Measurements from ENCODE around the gene ZNF124. TPM values are rescaled to one million over a fixed set of nuclear protein-coding genes. Genes with fewer than 3 reads are reported as not detected.

Gene ZNF124
- total RNA-seq, 1 experiment from 2014 or later: 33.8 TPM

DNA sequence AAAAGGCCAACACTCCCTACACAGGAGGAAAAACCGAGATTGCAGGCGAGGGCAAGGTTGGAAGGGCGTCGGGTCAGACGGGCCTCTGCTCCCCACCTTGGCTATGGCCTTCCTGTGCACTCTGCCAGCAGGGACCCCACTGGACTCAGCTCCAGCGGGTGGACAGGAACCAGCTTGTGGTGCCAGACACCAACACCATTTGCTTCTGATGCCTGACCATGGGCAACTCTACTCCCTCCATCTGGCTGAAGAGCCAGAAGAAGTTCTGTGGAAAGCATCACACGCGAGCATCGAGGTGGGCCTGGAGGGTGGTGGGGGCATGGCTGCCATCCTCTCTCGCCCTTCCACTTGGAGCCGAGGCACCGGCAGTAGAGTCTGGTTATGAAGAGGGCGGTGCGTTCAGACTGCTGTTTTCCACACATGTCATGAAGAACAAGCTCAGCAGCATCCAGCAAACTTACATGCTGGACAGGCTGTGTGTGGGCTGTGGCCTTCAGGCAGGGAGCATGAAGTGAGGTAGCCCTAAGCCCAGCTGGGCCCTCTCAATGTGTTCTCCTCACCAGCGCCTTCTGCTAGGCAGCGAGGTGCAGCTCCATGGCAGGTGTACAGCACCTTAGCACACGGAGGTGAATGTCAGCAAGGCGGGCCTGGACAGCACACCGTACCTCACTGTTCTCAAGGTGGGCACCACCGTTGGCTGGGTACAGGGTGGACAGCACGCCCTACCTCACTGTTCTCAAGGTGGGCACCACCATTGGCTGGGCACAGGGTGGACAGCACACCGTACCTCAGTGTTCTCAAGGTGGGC lies 52.0 kb downstream of the ZNF124 start:
- Mint-ChIP-seq H3K36me3 (no peaks in the 10 kb centered on the region), H3K9me3 (peaks cover 12% of the 10 kb centered on the region; the same call in 1 of the 2 replicates), H3K4me1 (no peaks in the 10 kb centered on the region), H3K4me3 (no peak overlapping the region), H3K27me3 (ENCODE audit: low read depth) (peaks cover 15% of the 10 kb centered on the region), H3K27ac (no peak overlapping the region)
- ChIA-PET POLR2A (interaction anchor here (1.0 kb wide), 1 partner anchor 41 kb away, joined by 3 read pairs; the partner anchor contains the start of gene ZNF670), CTCF (interaction anchor here (0.5 to 1.5 kb wide), 12 partner anchors 9 to 368 kb away, joined by 3 to 9 read pairs (median 4); no protein-coding TSS in a partner anchor)
- no peak for ATAC-seq
- DNase-seq (ENCODE audit: low spot score): no peak
- TF ChIP-seq GRHL2 (CRISPR knock-in tag; IDR thresholded peaks at IDR 0.05; ENCODE audit: insufficient replicate concordance, severe bottlenecking) (no peak), FOXP1 (CRISPR knock-in tag; IDR thresholded peaks at IDR 0.05; ENCODE audit: borderline replicate concordance) (no peak), NR2C2 (CRISPR knock-in tag; IDR thresholded peaks at IDR 0.05) (no peak), ZBTB21 (CRISPR knock-in tag; IDR thresholded peaks at IDR 0.05; ENCODE audit: borderline replicate concordance) (no peak), TEAD4 (CRISPR knock-in tag; IDR thresholded peaks at IDR 0.05) (no peak), JUN (CRISPR knock-in tag; IDR thresholded peaks at IDR 0.05) (no peak), ZNF263 (CRISPR knock-in tag; IDR thresholded peaks at IDR 0.05; ENCODE audit: low read depth) (no peak), ZNF317 (CRISPR knock-in tag; IDR thresholded peaks at IDR 0.05; ENCODE audit: borderline replicate concordance, low read depth) (no peak), PRRX2 (CRISPR knock-in tag; IDR thresholded peaks at IDR 0.05) (no peak)
- TF ChIP-seq, protein P1, sequence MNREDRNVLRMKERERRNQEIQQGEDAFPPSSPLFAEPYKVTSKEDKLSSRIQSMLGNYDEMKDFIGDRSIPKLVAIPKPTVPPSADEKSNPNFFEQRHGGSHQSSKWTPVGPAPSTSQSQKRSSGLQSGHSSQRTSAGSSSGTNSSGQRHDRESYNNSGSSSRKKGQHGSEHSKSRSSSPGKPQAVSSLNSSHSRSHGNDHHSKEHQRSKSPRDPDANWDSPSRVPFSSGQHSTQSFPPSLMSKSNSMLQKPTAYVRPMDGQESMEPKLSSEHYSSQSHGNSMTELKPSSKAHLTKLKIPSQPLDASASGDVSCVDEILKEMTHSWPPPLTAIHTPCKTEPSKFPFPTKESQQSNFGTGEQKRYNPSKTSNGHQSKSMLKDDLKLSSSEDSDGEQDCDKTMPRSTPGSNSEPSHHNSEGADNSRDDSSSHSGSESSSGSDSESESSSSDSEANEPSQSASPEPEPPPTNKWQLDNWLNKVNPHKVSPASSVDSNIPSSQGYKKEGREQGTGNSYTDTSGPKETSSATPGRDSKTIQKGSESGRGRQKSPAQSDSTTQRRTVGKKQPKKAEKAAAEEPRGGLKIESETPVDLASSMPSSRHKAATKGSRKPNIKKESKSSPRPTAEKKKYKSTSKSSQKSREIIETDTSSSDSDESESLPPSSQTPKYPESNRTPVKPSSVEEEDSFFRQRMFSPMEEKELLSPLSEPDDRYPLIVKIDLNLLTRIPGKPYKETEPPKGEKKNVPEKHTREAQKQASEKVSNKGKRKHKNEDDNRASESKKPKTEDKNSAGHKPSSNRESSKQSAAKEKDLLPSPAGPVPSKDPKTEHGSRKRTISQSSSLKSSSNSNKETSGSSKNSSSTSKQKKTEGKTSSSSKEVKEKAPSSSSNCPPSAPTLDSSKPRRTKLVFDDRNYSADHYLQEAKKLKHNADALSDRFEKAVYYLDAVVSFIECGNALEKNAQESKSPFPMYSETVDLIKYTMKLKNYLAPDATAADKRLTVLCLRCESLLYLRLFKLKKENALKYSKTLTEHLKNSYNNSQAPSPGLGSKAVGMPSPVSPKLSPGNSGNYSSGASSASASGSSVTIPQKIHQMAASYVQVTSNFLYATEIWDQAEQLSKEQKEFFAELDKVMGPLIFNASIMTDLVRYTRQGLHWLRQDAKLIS (CRISPR knock-in tag; IDR thresholded peaks at IDR 0.05; ENCODE audit: borderline replicate concordance): no peak
- TF ChIP-seq, protein P2, sequence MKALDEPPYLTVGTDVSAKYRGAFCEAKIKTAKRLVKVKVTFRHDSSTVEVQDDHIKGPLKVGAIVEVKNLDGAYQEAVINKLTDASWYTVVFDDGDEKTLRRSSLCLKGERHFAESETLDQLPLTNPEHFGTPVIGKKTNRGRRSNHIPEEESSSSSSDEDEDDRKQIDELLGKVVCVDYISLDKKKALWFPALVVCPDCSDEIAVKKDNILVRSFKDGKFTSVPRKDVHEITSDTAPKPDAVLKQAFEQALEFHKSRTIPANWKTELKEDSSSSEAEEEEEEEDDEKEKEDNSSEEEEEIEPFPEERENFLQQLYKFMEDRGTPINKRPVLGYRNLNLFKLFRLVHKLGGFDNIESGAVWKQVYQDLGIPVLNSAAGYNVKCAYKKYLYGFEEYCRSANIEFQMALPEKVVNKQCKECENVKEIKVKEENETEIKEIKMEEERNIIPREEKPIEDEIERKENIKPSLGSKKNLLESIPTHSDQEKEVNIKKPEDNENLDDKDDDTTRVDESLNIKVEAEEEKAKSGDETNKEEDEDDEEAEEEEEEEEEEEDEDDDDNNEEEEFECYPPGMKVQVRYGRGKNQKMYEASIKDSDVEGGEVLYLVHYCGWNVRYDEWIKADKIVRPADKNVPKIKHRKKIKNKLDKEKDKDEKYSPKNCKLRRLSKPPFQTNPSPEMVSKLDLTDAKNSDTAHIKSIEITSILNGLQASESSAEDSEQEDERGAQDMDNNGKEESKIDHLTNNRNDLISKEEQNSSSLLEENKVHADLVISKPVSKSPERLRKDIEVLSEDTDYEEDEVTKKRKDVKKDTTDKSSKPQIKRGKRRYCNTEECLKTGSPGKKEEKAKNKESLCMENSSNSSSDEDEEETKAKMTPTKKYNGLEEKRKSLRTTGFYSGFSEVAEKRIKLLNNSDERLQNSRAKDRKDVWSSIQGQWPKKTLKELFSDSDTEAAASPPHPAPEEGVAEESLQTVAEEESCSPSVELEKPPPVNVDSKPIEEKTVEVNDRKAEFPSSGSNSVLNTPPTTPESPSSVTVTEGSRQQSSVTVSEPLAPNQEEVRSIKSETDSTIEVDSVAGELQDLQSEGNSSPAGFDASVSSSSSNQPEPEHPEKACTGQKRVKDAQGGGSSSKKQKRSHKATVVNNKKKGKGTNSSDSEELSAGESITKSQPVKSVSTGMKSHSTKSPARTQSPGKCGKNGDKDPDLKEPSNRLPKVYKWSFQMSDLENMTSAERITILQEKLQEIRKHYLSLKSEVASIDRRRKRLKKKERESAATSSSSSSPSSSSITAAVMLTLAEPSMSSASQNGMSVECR (CRISPR knock-in tag; IDR thresholded peaks at IDR 0.05; ENCODE audit: borderline replicate concordance): no peak
- TF ChIP-seq, protein P3, sequence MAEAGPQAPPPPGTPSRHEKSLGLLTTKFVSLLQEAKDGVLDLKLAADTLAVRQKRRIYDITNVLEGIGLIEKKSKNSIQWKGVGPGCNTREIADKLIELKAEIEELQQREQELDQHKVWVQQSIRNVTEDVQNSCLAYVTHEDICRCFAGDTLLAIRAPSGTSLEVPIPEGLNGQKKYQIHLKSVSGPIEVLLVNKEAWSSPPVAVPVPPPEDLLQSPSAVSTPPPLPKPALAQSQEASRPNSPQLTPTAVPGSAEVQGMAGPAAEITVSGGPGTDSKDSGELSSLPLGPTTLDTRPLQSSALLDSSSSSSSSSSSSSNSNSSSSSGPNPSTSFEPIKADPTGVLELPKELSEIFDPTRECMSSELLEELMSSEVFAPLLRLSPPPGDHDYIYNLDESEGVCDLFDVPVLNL (CRISPR knock-in tag; IDR thresholded peaks at IDR 0.05; ENCODE audit: borderline replicate concordance, low read depth): no peak
- TF ChIP-seq, protein P4, sequence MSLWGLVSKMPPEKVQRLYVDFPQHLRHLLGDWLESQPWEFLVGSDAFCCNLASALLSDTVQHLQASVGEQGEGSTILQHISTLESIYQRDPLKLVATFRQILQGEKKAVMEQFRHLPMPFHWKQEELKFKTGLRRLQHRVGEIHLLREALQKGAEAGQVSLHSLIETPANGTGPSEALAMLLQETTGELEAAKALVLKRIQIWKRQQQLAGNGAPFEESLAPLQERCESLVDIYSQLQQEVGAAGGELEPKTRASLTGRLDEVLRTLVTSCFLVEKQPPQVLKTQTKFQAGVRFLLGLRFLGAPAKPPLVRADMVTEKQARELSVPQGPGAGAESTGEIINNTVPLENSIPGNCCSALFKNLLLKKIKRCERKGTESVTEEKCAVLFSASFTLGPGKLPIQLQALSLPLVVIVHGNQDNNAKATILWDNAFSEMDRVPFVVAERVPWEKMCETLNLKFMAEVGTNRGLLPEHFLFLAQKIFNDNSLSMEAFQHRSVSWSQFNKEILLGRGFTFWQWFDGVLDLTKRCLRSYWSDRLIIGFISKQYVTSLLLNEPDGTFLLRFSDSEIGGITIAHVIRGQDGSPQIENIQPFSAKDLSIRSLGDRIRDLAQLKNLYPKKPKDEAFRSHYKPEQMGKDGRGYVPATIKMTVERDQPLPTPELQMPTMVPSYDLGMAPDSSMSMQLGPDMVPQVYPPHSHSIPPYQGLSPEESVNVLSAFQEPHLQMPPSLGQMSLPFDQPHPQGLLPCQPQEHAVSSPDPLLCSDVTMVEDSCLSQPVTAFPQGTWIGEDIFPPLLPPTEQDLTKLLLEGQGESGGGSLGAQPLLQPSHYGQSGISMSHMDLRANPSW (CRISPR knock-in tag; conservative IDR thresholded peaks at IDR 0.05; ENCODE audit: low read depth): no peak
- TF ChIP-seq, protein P5, sequence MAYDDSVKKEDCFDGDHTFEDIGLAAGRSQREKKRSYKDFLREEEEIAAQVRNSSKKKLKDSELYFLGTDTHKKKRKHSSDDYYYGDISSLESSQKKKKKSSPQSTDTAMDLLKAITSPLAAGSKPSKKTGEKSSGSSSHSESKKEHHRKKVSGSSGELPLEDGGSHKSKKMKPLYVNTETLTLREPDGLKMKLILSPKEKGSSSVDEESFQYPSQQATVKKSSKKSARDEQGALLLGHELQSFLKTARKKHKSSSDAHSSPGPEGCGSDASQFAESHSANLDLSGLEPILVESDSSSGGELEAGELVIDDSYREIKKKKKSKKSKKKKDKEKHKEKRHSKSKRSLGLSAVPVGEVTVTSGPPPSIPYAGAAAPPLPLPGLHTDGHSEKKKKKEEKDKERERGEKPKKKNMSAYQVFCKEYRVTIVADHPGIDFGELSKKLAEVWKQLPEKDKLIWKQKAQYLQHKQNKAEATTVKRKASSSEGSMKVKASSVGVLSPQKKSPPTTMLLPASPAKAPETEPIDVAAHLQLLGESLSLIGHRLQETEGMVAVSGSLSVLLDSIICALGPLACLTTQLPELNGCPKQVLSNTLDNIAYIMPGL (CRISPR knock-in tag; IDR thresholded peaks at IDR 0.05): no peak
- TF ChIP-seq, protein P6, sequence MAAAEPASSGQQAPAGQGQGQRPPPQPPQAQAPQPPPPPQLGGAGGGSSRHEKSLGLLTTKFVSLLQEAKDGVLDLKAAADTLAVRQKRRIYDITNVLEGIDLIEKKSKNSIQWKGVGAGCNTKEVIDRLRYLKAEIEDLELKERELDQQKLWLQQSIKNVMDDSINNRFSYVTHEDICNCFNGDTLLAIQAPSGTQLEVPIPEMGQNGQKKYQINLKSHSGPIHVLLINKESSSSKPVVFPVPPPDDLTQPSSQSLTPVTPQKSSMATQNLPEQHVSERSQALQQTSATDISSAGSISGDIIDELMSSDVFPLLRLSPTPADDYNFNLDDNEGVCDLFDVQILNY (CRISPR knock-in tag; IDR thresholded peaks at IDR 0.05): no peak
- TF ChIP-seq, protein P7, sequence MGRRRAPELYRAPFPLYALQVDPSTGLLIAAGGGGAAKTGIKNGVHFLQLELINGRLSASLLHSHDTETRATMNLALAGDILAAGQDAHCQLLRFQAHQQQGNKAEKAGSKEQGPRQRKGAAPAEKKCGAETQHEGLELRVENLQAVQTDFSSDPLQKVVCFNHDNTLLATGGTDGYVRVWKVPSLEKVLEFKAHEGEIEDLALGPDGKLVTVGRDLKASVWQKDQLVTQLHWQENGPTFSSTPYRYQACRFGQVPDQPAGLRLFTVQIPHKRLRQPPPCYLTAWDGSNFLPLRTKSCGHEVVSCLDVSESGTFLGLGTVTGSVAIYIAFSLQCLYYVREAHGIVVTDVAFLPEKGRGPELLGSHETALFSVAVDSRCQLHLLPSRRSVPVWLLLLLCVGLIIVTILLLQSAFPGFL (CRISPR knock-in tag; IDR thresholded peaks at IDR 0.05; ENCODE audit: borderline replicate concordance): no peak

Data from WTC11 (cell line).